Colonic mucosa (tissue), 4 donors: ENCODE results near the gene AMZ1. TPM values are rescaled to one million over a fixed set of nuclear protein-coding genes. Genes with fewer than 3 reads are reported as not detected.
"Not testable (repeated sequence)": the region's sequence is repeated elsewhere in the genome, so short reads cannot be mapped to it uniquely, and the experiment has no call there.

Experiments used
- DNase-seq: peaks from one replicate; pipeline ENCODE4 v3.0.0-alpha.2; 2020
- H3K27ac ChIP-seq: fragments of 200-600 bp; one replicate; pipeline ENCODE4 v1.8.0; 2021
- H3K27me3 ChIP-seq: fragments of 200-600 bp; one replicate; pipeline ENCODE4 v1.8.0; 2021
- H3K36me3 ChIP-seq: fragments of 200-600 bp; one replicate; pipeline ENCODE4 v1.8.0; 2021
- H3K4me1 ChIP-seq: fragments of 200-600 bp; one replicate; pipeline ENCODE4 v1.8.0; 2021; ENCODE audit warnings: mild to moderate bottlenecking
- H3K4me3 ChIP-seq: fragments of 200-600 bp; one replicate; pipeline ENCODE4 v1.8.0; 2021
- H3K9ac ChIP-seq, 2 donors: one replicate each; pipeline ENCODE4 v1.7.0; 2013; ENCODE audit warnings: control low read depth in 2 of 2, low read depth in 2 of 2, low read length in 2 of 2
- H3K9me3 ChIP-seq: fragments of 200-600 bp; one replicate; pipeline ENCODE4 v1.8.0; 2021
- intact Hi-C: fragments of 100-400 bp; cut with DNase I; formaldehyde crosslinking; loops from one replicate; pipeline ENCODE4 v1.14.1; 2022
- total RNA-seq, 2 donors: library from RNA; stranded (reverse); fragmentation: NEBNext Ultra II Directional in 1 of 2; extraction: Animal tissue kit (Norgen Biotek cat#: 25700) in 1 of 2; gene quantifications; one replicate each; pipeline ENCODE4 v1.2.1, GENCODE V29; 2021
- TF ChIP-seq, protein P1 (sequence below): fragments of 200-600 bp; IDR thresholded peaks from one replicate; pipeline ENCODE4 v1.8.0; 2022; ENCODE audit warnings: antibody characterized with exemption, mild to moderate bottlenecking
- donor health status: healthy.
- donor health status: DM: no; HTN: no; CAD: no.
- donor health status: DM: no; HTN: no; CAD: no.

The AMZ1 gene
- total RNA-seq, 2 donors from 2014 or later: 0.08 TPM; not detected in 1

- TF ChIP-seq, protein P1, sequence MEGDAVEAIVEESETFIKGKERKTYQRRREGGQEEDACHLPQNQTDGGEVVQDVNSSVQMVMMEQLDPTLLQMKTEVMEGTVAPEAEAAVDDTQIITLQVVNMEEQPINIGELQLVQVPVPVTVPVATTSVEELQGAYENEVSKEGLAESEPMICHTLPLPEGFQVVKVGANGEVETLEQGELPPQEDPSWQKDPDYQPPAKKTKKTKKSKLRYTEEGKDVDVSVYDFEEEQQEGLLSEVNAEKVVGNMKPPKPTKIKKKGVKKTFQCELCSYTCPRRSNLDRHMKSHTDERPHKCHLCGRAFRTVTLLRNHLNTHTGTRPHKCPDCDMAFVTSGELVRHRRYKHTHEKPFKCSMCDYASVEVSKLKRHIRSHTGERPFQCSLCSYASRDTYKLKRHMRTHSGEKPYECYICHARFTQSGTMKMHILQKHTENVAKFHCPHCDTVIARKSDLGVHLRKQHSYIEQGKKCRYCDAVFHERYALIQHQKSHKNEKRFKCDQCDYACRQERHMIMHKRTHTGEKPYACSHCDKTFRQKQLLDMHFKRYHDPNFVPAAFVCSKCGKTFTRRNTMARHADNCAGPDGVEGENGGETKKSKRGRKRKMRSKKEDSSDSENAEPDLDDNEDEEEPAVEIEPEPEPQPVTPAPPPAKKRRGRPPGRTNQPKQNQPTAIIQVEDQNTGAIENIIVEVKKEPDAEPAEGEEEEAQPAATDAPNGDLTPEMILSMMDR: no peak
- H3K9me3 ChIP-seq: no peaks in the 10 kb centered on the region
Observed at GRCh38 chr7:2675256-2675764, 12.7 kb upstream of the AMZ1 start.

GRCh38 chr7:2676576-2676975 is 11.4 kb upstream of the AMZ1 start:
- DNase-seq, H3K9ac ChIP-seq, H3K27ac ChIP-seq, H3K27me3 ChIP-seq, H3K36me3 ChIP-seq, H3K4me1 ChIP-seq, intact Hi-C loops, H3K4me3 ChIP-seq, H3K9me3 ChIP-seq: not testable (repeated sequence)

More at GRCh38 chr7:2675256-2675764, 12.7 kb upstream of the AMZ1 start:
- Histone ChIP-seq H3K4me1 (no peaks in the 10 kb centered on the region), H3K36me3 (no peaks in the 10 kb centered on the region), H3K27ac (no peak overlapping the region), H3K9ac (no peak overlapping the region), H3K4me3 (no peak overlapping the region), H3K27me3 (no peaks in the 10 kb centered on the region)
- intact Hi-C loops: no loop called here
- DNase-seq: no peak

- DNase-seq, H3K4me1 ChIP-seq, H3K27ac ChIP-seq, H3K9me3 ChIP-seq, intact Hi-C loops, H3K4me3 ChIP-seq, H3K27me3 ChIP-seq, H3K36me3 ChIP-seq, H3K9ac ChIP-seq: not testable (repeated sequence)
Observed at GRCh38 chr7:2678454-2678853, 9.5 kb upstream of the AMZ1 start.

DNA sequence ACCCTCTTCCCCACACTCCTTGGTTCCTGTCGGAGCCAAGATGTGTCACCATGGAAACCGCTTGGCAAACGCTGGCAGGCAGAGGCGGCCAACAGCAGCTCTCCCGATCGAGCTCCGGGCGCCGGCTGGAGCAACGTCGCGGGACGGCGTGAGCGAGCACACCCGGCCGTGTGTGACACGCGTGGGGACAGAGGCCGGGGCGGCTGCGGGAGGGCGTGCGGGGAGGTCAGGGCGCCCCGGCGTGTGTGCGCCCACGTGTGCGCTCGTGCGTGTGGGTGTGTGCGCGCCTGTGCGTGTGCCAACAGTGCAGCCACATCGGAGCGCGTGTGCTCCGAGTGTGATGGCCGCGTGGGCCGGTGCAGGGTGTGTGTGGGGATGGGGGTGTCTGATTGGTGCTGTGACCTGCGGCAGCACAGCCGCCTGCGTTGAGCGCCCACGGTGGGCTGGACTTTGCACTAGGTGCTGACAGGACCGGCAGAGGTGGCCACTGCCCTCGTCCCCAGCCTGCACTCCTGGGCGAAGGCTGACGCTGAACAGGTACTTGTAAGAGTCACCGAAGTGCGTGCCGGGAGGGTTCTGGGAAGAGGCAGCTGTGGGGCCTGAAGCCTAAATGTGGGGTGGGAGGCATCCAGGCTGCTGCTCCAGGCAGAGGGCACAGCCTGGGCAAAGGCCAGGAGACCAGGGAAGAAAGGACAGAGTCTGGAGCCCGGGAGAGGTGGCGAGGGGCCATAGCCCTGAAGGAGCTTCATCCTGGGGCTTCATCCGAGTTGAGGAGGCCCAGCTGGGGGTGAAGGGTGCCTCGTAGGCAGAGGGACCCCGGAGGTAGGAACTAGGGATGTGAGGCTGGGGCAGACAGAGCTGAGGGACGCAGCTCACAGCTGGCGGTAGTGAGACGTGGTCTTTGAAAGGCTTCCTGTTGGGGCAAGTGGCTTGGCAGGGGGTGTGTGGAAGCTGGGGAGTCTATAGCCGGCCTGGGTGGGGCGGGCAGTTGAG is 8.6 kb upstream of the AMZ1 start:
- not testable (repeated sequence) for H3K4me3 ChIP-seq, DNase-seq, H3K27ac ChIP-seq, H3K36me3 ChIP-seq, H3K4me1 ChIP-seq, H3K9ac ChIP-seq, H3K27me3 ChIP-seq, H3K9me3 ChIP-seq
- intact Hi-C loops: loop anchor here (5.0 kb wide), 1 partner anchor 232 kb away; no protein-coding TSS in a partner anchor

- no peak for DNase-seq
- H3K9me3 ChIP-seq: no peaks in the 10 kb centered on the region
- no peaks in the 10 kb centered on the region for H3K36me3 ChIP-seq
- H3K4me3 ChIP-seq: no peak overlapping the region
- H3K27ac ChIP-seq: no peak overlapping the region
- TF ChIP-seq, protein P1: no peak
- H3K27me3 ChIP-seq: peaks cover 3% of the 10 kb centered on the region
- no peak overlapping the region for H3K9ac ChIP-seq
- no peaks in the 10 kb centered on the region for H3K4me1 ChIP-seq
- intact Hi-C loops: loop anchor here (5.0 kb wide), 1 partner anchor 233 kb away; no protein-coding TSS in a partner anchor
Observed at GRCh38 chr7:2680256-2680655, 7.7 kb upstream of the AMZ1 start.

DNA sequence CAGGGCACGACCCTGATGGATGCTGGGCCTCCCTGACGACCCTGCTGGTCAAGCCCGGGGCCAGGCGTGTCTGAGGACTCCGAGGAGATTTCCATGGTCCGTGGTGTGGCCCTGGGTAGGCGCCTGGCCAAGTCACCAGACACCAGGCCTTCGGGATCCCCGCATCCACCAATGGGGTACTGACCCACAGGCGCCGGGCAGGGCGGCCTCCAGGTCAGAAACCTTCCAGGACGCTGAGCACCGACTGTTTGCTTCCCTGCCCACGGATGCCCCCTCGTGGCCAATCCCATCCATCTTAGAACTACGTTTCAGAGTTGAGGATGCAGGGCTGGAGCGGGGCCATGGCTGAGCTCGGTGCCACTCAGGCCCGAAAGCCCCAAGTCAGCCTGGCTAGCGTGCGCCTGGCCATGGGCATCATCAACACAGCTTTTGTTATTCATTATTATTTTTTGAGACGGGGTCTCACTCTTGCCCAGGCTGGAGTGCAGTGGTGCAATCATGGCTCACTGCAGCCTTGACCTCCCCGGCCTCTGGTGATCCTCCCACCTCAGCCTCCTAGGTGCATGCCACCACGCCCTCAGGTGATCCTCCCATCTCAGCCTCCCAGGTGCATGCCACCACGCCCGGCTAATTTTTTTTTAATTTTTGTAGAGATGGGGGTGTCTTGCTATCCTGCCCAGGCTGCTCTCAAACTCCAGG is 7.1 kb upstream of the AMZ1 start:
- Histone ChIP-seq H3K27me3 (peaks cover 5% of the 10 kb centered on the region), H3K9ac (no peak overlapping the region), H3K4me3 (no peak overlapping the region), H3K9me3 (no peaks in the 10 kb centered on the region), H3K27ac (no peak overlapping the region), H3K4me1 (no peaks in the 10 kb centered on the region), H3K36me3 (no peaks in the 10 kb centered on the region)
- DNase-seq: peak; percentile 88
- intact Hi-C loops: loop anchor here (5.0 kb wide), 1 partner anchor 234 kb away; no protein-coding TSS in a partner anchor
- TF ChIP-seq, protein P1: peak; percentile 59
